NT2/D1 (cell line): ENCODE data around the gene PLEKHH1.

Source experiments
- SUZ12 ChIP-seq: IDR thresholded peaks from 2 replicates; pipeline ENCODE4 v1.6.1; 2011; ENCODE audit not compliant: insufficient read length, insufficient read depth; ENCODE audit errors: extremely low read depth
- ZNF274 ChIP-seq: IDR thresholded peaks from 2 replicates; pipeline ENCODE4 v1.6.1; 2011; ENCODE audit warnings: mild to moderate bottlenecking, low read depth, low read length

DNA sequence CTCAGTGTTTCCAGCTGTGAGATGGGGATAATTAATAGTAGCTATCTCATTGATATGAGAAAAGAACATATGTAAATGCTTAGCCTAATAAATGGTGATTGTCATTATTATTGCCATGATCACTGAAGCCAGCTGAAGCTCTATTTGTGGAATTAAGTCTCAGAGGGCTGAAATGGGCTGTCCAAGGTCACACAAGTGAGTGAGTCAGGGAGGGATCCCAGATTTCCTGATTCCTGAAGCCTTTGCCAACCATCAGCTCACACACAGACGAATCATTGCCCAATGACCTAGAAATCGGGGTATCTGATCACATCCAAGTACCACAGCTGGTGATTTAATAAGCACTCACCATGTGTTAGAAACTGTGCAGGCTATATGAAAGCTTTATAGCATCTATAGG is 23.0 kb upstream of the PLEKHH1 start:
- no peak for TF ChIP-seq ZNF274
- no peak for TF ChIP-seq SUZ12
